Measurements from ENCODE around the gene RAB11FIP4.
A peak's percentile ranks its signal among the peaks of the same experiment; 100 is the strongest.

The RAB11FIP4 gene

GRCh38 chr17:31461227-31461810 is 69.8 kb downstream of the RAB11FIP4 start:
- no peak for DNase-seq

GRCh38 chr17:31462261-31462660 is 70.8 kb downstream of the RAB11FIP4 start:
- DNase-seq = no peak

GRCh38 chr17:31466096-31466760 is 74.8 kb downstream of the RAB11FIP4 start:
- DNase-seq = no peak

- DNase-seq = no peak
Observed at GRCh38 chr17:31467502-31468256, 76.2 kb downstream of the RAB11FIP4 start.

GRCh38 chr17:31469959-31470358 is 78.5 kb downstream of the RAB11FIP4 start:
- no peak for DNase-seq

- DNase-seq = no peak
Observed at GRCh38 chr17:31470592-31470991, 79.1 kb downstream of the RAB11FIP4 start.

- DNase-seq = no peak
Observed at GRCh38 chr17:31472137-31472536, 80.7 kb downstream of the RAB11FIP4 start.

- no peak for DNase-seq
Observed at GRCh38 chr17:31475378-31476162, 84.1 kb downstream of the RAB11FIP4 start.

GRCh38 chr17:31476525-31477416 is 85.3 kb downstream of the RAB11FIP4 start:
- no peak for DNase-seq

- no peak for DNase-seq
Observed at GRCh38 chr17:31477417-31478055, 86.1 kb downstream of the RAB11FIP4 start.

- DNase-seq = no peak
Observed at GRCh38 chr17:31479062-31479408, 87.6 kb downstream of the RAB11FIP4 start.

GRCh38 chr17:31479524-31479923 is 88.0 kb downstream of the RAB11FIP4 start:
- no peak for DNase-seq

GRCh38 chr17:31480067-31480466 is 88.6 kb downstream of the RAB11FIP4 start:
- no peak for DNase-seq

- DNase-seq = no peak
Observed at GRCh38 chr17:31480904-31481782, 89.7 kb downstream of the RAB11FIP4 start.

GRCh38 chr17:31481783-31482081 is 90.3 kb downstream of the RAB11FIP4 start:
- DNase-seq = no peak

- DNase-seq = no peak
Observed at GRCh38 chr17:31484821-31485220, 93.3 kb downstream of the RAB11FIP4 start.

GRCh38 chr17:31486351-31487062 is 95.0 kb downstream of the RAB11FIP4 start:
- DNase-seq = no peak

- no peak for DNase-seq
Observed at GRCh38 chr17:31487063-31487647, 95.7 kb downstream of the RAB11FIP4 start.

GRCh38 chr17:31487648-31488263 is 96.3 kb downstream of the RAB11FIP4 start:
- peak; percentile 52 for DNase-seq
